Measurements from ENCODE around the gene MXD3.
"Not testable (repeated sequence)": the region's sequence is repeated elsewhere in the genome, so short reads cannot be mapped to it uniquely, and the experiment has no call there.

The MXD3 gene

GRCh38 chr5:177265395-177265794 is 46.3 kb downstream of the MXD3 start:
- DNase-seq (ENCODE audit: low read depth), result no peak

- no peak for DNase-seq (ENCODE audit: low read depth)
Observed at GRCh38 chr5:177264178-177264577, 47.5 kb downstream of the MXD3 start.

- no peak for DNase-seq (ENCODE audit: low read depth)
Observed at GRCh38 chr5:177261510-177261909, 50.2 kb downstream of the MXD3 start.

- no peak for DNase-seq (ENCODE audit: low read depth)
Observed at GRCh38 chr5:177260961-177261360, 50.7 kb downstream of the MXD3 start.

GRCh38 chr5:177258711-177259110 is 53.0 kb downstream of the MXD3 start:
- not testable (repeated sequence) for DNase-seq (ENCODE audit: low read depth)

Data from stromal cell of bone marrow (primary cell).